Stimulated activated naive CD8-positive, alpha-beta T cell treated with anti-CD3 and anti-CD28 coated beads, Interleukin-15, Interleukin-2, amounts not matched to agents 100 ng/mL and 50 ng/mL, for 24 hours (primary cell): Measurements from ENCODE around the gene CDH16.
A peak's percentile ranks its signal among the peaks of the same experiment; 100 is the strongest.

Source experiments
- H3K27ac Mint-ChIP-seq: one replicate; pipeline ENCODE4 v1.8.0; 2021; ENCODE audit warnings: mild to moderate bottlenecking, mixed read lengths
- H3K27me3 Mint-ChIP-seq: one replicate; pipeline ENCODE4 v1.8.0; 2021; ENCODE audit warnings: mixed read lengths
- H3K36me3 Mint-ChIP-seq: one replicate; pipeline ENCODE4 v1.8.0; 2021; ENCODE audit warnings: low read depth, mixed read lengths
- H3K4me1 Mint-ChIP-seq: one replicate; pipeline ENCODE4 v1.8.0; 2021; ENCODE audit warnings: low read depth, mixed read lengths
- H3K4me3 Mint-ChIP-seq: one replicate; pipeline ENCODE4 v1.8.0; 2021; ENCODE audit warnings: mild to moderate bottlenecking, mixed read lengths
- H3K9me3 Mint-ChIP-seq: one replicate; pipeline ENCODE4 v1.8.0; 2021; ENCODE audit warnings: mixed read lengths

CDH16 gene

GRCh38 chr16:66925322-66925840 lies 6.7 kb upstream of the CDH16 start, which contains the start of gene RRAD:
RRAD (minus strand) TSS chr16:66925535; CDS start chr16:66925179, 356 bp downstream.
- H3K27me3 Mint-ChIP-seq = peaks cover 30% of the 10 kb centered on the region
- H3K4me3 Mint-ChIP-seq = peak within 1 kb of the TSS; percentile 48
- no peaks in the 10 kb centered on the region for H3K36me3 Mint-ChIP-seq
- H3K27ac Mint-ChIP-seq = no peak within 1 kb of the TSS
- H3K4me1 Mint-ChIP-seq = peaks cover 22% of the 10 kb centered on the region
- no peaks in the 10 kb centered on the region for H3K9me3 Mint-ChIP-seq

- Mint-ChIP-seq H3K4me3 (peak overlapping the region; percentile 48), H3K27me3 (peaks cover 30% of the 10 kb centered on the region), H3K27ac (no peak overlapping the region), H3K9me3 (no peaks in the 10 kb centered on the region), H3K36me3 (no peaks in the 10 kb centered on the region), H3K4me1 (peaks cover 22% of the 10 kb centered on the region)
Observed at GRCh38 chr16:66924527-66925321, 6.0 kb upstream of the CDH16 start.

- peaks cover 33% of the 10 kb centered on the region for H3K27me3 Mint-ChIP-seq
- H3K27ac Mint-ChIP-seq = no peak overlapping the region
- peaks cover 22% of the 10 kb centered on the region for H3K4me1 Mint-ChIP-seq
- no peaks in the 10 kb centered on the region for H3K9me3 Mint-ChIP-seq
- H3K4me3 Mint-ChIP-seq = no peak overlapping the region
- no peaks in the 10 kb centered on the region for H3K36me3 Mint-ChIP-seq
Observed at GRCh38 chr16:66923866-66924265, 5.2 kb upstream of the CDH16 start.

GRCh38 chr16:66923247-66923731 lies 4.6 kb upstream of the CDH16 start:
- Mint-ChIP-seq H3K9me3 (no peaks in the 10 kb centered on the region), H3K4me1 (peaks cover 19% of the 10 kb centered on the region), H3K4me3 (no peak overlapping the region), H3K27ac (no peak overlapping the region), H3K27me3 (peaks cover 33% of the 10 kb centered on the region), H3K36me3 (no peaks in the 10 kb centered on the region)

GRCh38 chr16:66921729-66922450 lies 3.2 kb upstream of the CDH16 start:
- Mint-ChIP-seq H3K27me3 (peaks cover 33% of the 10 kb centered on the region), H3K27ac (no peak overlapping the region), H3K4me3 (no peak overlapping the region), H3K9me3 (no peaks in the 10 kb centered on the region), H3K36me3 (no peaks in the 10 kb centered on the region), H3K4me1 (peaks cover 11% of the 10 kb centered on the region)

- no peak overlapping the region for H3K4me3 Mint-ChIP-seq
Observed at GRCh38 chr16:66920924-66921680, 2.4 kb upstream of the CDH16 start.

GRCh38 chr16:66920299-66920590 lies 1.6 kb upstream of the CDH16 start:
- Mint-ChIP-seq H3K9me3 (no peaks in the 10 kb centered on the region), H3K4me1 (peaks cover 4% of the 10 kb centered on the region), H3K36me3 (no peaks in the 10 kb centered on the region), H3K4me3 (no peak overlapping the region), H3K27me3 (peaks cover 26% of the 10 kb centered on the region), H3K27ac (no peak overlapping the region)

More at GRCh38 chr16:66920924-66921680, 2.4 kb upstream of the CDH16 start:
- peaks cover 11% of the 10 kb centered on the region for H3K4me1 Mint-ChIP-seq
- no peaks in the 10 kb centered on the region for H3K9me3 Mint-ChIP-seq
- no peak overlapping the region for H3K27ac Mint-ChIP-seq
- H3K27me3 Mint-ChIP-seq = peaks cover 33% of the 10 kb centered on the region
- H3K36me3 Mint-ChIP-seq = no peaks in the 10 kb centered on the region

GRCh38 chr16:66919569-66920298 lies 1.0 kb upstream of the CDH16 start:
- peaks cover 2% of the 10 kb centered on the region for H3K4me1 Mint-ChIP-seq
- H3K27me3 Mint-ChIP-seq = peaks cover 25% of the 10 kb centered on the region
- H3K36me3 Mint-ChIP-seq = no peaks in the 10 kb centered on the region
- no peaks in the 10 kb centered on the region for H3K9me3 Mint-ChIP-seq
- H3K27ac Mint-ChIP-seq = no peak overlapping the region
- H3K4me3 Mint-ChIP-seq = no peak overlapping the region

GRCh38 chr16:66918355-66918754 lies 330 bp downstream of the CDH16 start:
- peaks cover 14% of the 10 kb centered on the region for H3K27me3 Mint-ChIP-seq

GRCh38 chr16:66917741-66918140 lies 944 bp downstream of the CDH16 start:
- Mint-ChIP-seq H3K4me3 (no peak overlapping the region), H3K27me3 (peaks cover 11% of the 10 kb centered on the region)

More at GRCh38 chr16:66918355-66918754, 330 bp downstream of the CDH16 start:
- Mint-ChIP-seq H3K9me3 (no peaks in the 10 kb centered on the region), H3K27ac (no peak overlapping the region), H3K36me3 (no peaks in the 10 kb centered on the region), H3K4me1 (no peaks in the 10 kb centered on the region), H3K4me3 (no peak overlapping the region)

GRCh38 chr16:66916518-66916917 lies 2.2 kb downstream of the CDH16 start:
- peaks cover 11% of the 10 kb centered on the region for H3K27me3 Mint-ChIP-seq
- no peak overlapping the region for H3K4me3 Mint-ChIP-seq
- no peak overlapping the region for H3K27ac Mint-ChIP-seq
- H3K36me3 Mint-ChIP-seq = no peaks in the 10 kb centered on the region
- no peaks in the 10 kb centered on the region for H3K4me1 Mint-ChIP-seq
- no peaks in the 10 kb centered on the region for H3K9me3 Mint-ChIP-seq

More at GRCh38 chr16:66917741-66918140, 944 bp downstream of the CDH16 start:
- no peaks in the 10 kb centered on the region for H3K9me3 Mint-ChIP-seq
- H3K36me3 Mint-ChIP-seq = no peaks in the 10 kb centered on the region
- no peaks in the 10 kb centered on the region for H3K4me1 Mint-ChIP-seq
- no peak overlapping the region for H3K27ac Mint-ChIP-seq

- Mint-ChIP-seq H3K4me1 (no peaks in the 10 kb centered on the region), H3K9me3 (no peaks in the 10 kb centered on the region), H3K27me3 (peaks cover 4% of the 10 kb centered on the region), H3K4me3 (no peak overlapping the region), H3K36me3 (no peaks in the 10 kb centered on the region), H3K27ac (no peak overlapping the region)
Observed at GRCh38 chr16:66915041-66915440, 3.6 kb downstream of the CDH16 start.

GRCh38 chr16:66914541-66914940 lies 4.1 kb downstream of the CDH16 start:
- H3K36me3 Mint-ChIP-seq = no peaks in the 10 kb centered on the region
- H3K27me3 Mint-ChIP-seq = peaks cover 4% of the 10 kb centered on the region
- no peaks in the 10 kb centered on the region for H3K9me3 Mint-ChIP-seq
- no peaks in the 10 kb centered on the region for H3K4me1 Mint-ChIP-seq
- no peak overlapping the region for H3K27ac Mint-ChIP-seq
- H3K4me3 Mint-ChIP-seq = no peak overlapping the region

GRCh38 chr16:66913711-66914110 lies 5.0 kb downstream of the CDH16 start:
- no peaks in the 10 kb centered on the region for H3K9me3 Mint-ChIP-seq
- H3K27ac Mint-ChIP-seq = no peak overlapping the region
- H3K4me3 Mint-ChIP-seq = no peak overlapping the region
- no peaks in the 10 kb centered on the region for H3K36me3 Mint-ChIP-seq
- no peaks in the 10 kb centered on the region for H3K27me3 Mint-ChIP-seq
- no peaks in the 10 kb centered on the region for H3K4me1 Mint-ChIP-seq
